Activated CD4-positive, alpha-beta T cell treated with anti-CD3 and anti-CD28 coated beads for 4 hours (primary cell): ENCODE measurements around the gene RPS19.
A peak's percentile ranks its signal among the peaks of the same experiment; 100 is the strongest.

Source experiments
- DNase-seq, 2 donors: peaks; one replicate each; pipeline ENCODE4 v3.0.0-alpha.2; 2020

The RPS19 gene

GRCh38 chr19:41879670-41880328 lies 19.7 kb downstream of the RPS19 start:
- no peak for DNase-seq

- DNase-seq = no peak
These were observed 20.3 kb downstream of the RPS19 start for GRCh38 chr19:41880329-41880708.

GRCh38 chr19:41882568-41883462 lies 22.8 kb downstream of the RPS19 start, which contains the start of gene ARHGEF1:
Gene ARHGEF1, plus strand, starts transcription at chr19:41883184. Its CDS starts 4,899 bp downstream, at chr19:41888083.
- peak; percentile 46 to 62 for DNase-seq

GRCh38 chr19:41883463-41883820 lies 23.4 kb downstream of the RPS19 start:
- DNase-seq = no peak

GRCh38 chr19:41883821-41884733 lies 24.0 kb downstream of the RPS19 start:
- peak; percentile 84 for DNase-seq

- peak; percentile 52 to 61 for DNase-seq
These were observed 27.0 kb downstream of the RPS19 start for GRCh38 chr19:41886761-41887710.

GRCh38 chr19:41887711-41888382 lies 27.8 kb downstream of the RPS19 start:
- DNase-seq = peak; percentile 90 to 91

GRCh38 chr19:41888926-41889325 lies 28.9 kb downstream of the RPS19 start:
- DNase-seq = no peak

GRCh38 chr19:41889896-41890295 lies 29.8 kb downstream of the RPS19 start:
- DNase-seq = no peak

- no peak for DNase-seq
These were observed 30.9 kb downstream of the RPS19 start for GRCh38 chr19:41890936-41891335.

GRCh38 chr19:41892173-41892902 lies 32.3 kb downstream of the RPS19 start:
- no peak for DNase-seq

GRCh38 chr19:41893899-41894298 lies 33.8 kb downstream of the RPS19 start:
- DNase-seq = no peak

- no peak for DNase-seq
These were observed 34.3 kb downstream of the RPS19 start for GRCh38 chr19:41894350-41894749.

GRCh38 chr19:41895745-41896580 lies 35.9 kb downstream of the RPS19 start:
- DNase-seq = no peak

- DNase-seq = no peak
These were observed 36.5 kb downstream of the RPS19 start for GRCh38 chr19:41896581-41896942.

- no peak for DNase-seq
These were observed 37.1 kb downstream of the RPS19 start for GRCh38 chr19:41897181-41897580.

- DNase-seq = no peak
These were observed 37.8 kb downstream of the RPS19 start for GRCh38 chr19:41897820-41898219.

GRCh38 chr19:41898235-41898634 lies 38.2 kb downstream of the RPS19 start:
- DNase-seq = no peak

- no peak for DNase-seq
These were observed 41.8 kb downstream of the RPS19 start for GRCh38 chr19:41901707-41902360.
